Measurements from ENCODE around the gene COL4A2.
"Not testable (repeated sequence)": the region's sequence is repeated elsewhere in the genome, so short reads cannot be mapped to it uniquely, and the experiment has no call there.

COL4A2 gene

DNA sequence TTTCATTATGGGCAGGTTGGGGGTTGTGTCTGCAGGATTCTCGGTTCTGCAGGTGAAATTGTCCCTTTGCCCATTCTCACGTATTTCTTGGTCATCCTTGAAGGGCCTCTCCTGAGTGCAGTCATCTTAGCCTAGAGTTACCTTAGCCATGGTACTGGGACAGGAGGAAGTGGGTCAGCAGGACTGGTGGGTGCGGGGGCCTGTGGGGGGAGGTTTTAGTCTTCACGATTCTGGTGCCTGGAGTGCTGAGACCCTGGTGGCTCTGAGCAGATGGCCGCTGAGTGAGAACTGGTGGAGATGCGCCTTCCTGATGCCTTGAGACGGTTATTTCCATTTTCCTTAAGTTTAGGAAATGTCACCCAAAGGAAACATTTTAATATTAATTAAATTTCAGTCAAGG is 11.8 kb downstream of the COL4A2 start:
- Histone ChIP-seq H3K4me1 (peaks cover 15 to 26% (median 19%) of the 10 kb centered on the region in 10 experiments), H3K36me3 (no peaks in the 10 kb centered on the region), H3K9ac (no peak overlapping the region), H3K4me3 (no peak overlapping the region), H3K27me3 (peaks cover 0 to 11% (median 4%) of the 10 kb centered on the region in 11 experiments; a peak in 8 of 22 replicates), H4K20me1 (no peaks in the 10 kb centered on the region; a peak in 1 of 22 replicates), H3K4me2 (peak overlapping the region; percentile 29 to 92 (median 78); a peak in 17 of 22 replicates), H3K27ac (no peak overlapping the region), H3K9me3 (replicated peaks in 1 of 11) (peaks cover 0 to 14% (median 10%) of the 10 kb centered on the region in 11 experiments; a peak in 10 of 22 replicates)
- TF ChIP-seq Cebpa-rat (IDR thresholded peaks at IDR 0.05) = no peak

DNA sequence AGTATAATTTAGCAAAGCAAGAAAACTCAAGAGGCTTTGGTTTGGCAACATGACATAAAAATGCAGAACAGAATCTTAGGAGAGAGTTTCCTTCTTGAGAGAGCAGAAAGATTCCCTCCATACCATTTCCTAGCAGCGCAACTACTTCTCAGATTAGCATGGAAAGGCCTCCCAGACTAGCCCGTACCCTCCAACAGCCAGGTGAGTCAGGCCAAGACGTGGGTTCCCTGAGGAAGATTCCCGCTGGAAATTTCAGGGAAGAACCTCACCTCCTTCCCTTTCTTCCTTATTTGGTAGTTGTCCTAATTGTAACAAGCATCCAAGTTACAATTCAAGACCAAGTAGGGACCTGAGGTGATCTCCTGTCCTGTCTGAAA is 12.3 kb downstream of the COL4A2 start:
- Histone ChIP-seq H3K4me1 (peaks cover 15 to 26% (median 19%) of the 10 kb centered on the region in 10 experiments), H3K9me3 (replicated peaks in 1 of 11) (peaks cover 0 to 14% (median 10%) of the 10 kb centered on the region in 11 experiments; a peak in 10 of 22 replicates), H3K27me3 (peaks cover 0 to 7% (median 0%) of the 10 kb centered on the region in 11 experiments; a peak in 7 of 22 replicates), H3K36me3 (no peaks in the 10 kb centered on the region), H3K27ac (0 out of 22 replicates have a peak overlapping the region, but pooled peaks of 2 of the 11 experiments have one; percentile 9 to 11), H4K20me1 (no peaks in the 10 kb centered on the region; a peak in 1 of 22 replicates), H3K4me3 (peak overlapping the region in 2 of 10 experiments; percentile 40 to 42; a peak in 4 of 20 replicates), H3K9ac (no peak overlapping the region), H3K4me2 (peak overlapping the region; percentile 63 to 92 (median 78))
- no peak for TF ChIP-seq Cebpa-rat (IDR thresholded peaks at IDR 0.05)

DNA sequence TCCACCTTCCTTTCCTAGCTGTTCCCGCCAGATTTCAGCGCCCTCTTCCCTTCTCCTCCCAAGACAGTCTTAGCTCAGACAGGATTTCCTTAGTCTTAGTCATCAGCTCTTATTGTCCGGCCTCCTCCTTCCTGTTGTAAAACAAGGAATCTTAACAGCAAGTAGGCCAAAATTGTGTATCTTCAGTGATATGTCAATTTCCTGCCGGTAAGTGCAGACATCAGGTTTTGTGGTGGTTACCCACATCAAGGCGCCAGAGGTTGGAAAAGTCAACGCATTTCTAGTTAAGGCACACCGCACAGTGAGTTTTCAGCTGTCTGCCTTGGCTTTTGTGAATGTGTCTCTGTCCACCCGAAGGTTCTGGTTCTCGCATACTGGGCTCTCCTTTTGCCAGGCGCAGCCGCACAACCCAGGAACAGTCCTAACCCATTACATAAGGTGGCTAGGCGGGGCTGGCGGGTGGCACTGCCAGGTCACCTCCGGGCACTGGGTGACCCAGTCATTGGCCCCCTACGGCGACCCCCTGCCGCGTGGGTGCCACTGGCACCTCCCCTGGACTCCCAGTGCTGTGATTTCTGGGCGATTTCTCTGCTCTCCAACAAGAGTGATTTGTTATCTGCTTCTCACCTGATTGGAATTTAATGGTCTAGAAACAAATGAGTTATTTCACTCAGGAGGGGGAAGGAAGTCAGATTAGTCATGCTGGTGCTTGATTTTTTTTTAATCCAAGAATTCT is 12.9 kb downstream of the COL4A2 start:
- peak overlapping the region in 2 of 10 experiments; percentile 40 to 42; a peak in 4 of 20 replicates for H3K4me3 ChIP-seq
- H4K20me1 ChIP-seq = no peaks in the 10 kb centered on the region; a peak in 1 of 22 replicates
- no peak overlapping the region for H3K9ac ChIP-seq
- H3K9me3 ChIP-seq (replicated peaks in 1 of 11) = peaks cover 0 to 14% (median 10%) of the 10 kb centered on the region in 11 experiments; a peak in 10 of 22 replicates
- peaks cover 15 to 26% (median 19%) of the 10 kb centered on the region in 10 experiments for H3K4me1 ChIP-seq
- no peaks in the 10 kb centered on the region for H3K36me3 ChIP-seq
- peak overlapping the region; percentile 63 to 92 (median 78) for H3K4me2 ChIP-seq
- TF ChIP-seq Cebpa-rat (IDR thresholded peaks at IDR 0.05) = no peak
- H3K27me3 ChIP-seq = peaks cover 0 to 2% (median 0%) of the 10 kb centered on the region in 11 experiments; a peak in 1 of 22 replicates
- H3K27ac ChIP-seq = peak overlapping the region in 2 of 11 experiments; percentile 9 to 11; a peak in 2 of 22 replicates

DNA sequence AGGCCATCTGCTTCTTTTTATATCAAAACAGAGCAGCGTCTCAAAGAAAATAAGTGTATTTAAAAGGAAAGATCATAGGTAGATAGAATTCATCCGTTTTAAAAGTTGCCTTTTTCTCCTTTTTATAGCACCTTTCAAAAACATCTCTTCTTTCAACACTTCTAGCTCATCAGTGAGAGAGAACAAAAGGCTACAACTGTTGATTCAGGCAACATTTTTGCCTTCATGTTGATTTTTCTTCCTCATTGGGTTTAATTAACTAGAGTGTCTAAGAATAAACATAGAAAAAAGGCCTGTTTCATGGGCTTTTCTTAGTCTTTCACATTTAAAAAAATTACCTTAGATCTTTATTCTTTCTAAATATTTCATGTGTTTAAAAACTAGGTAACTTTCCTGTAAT is 13.6 kb downstream of the COL4A2 start:
- Histone ChIP-seq H3K9me3 (replicated peaks in 1 of 11) (peaks cover 0 to 14% (median 10%) of the 10 kb centered on the region in 11 experiments; a peak in 10 of 22 replicates), H3K4me2 (peak overlapping the region; percentile 63 to 92 (median 78); a peak in 19 of 22 replicates), H3K27ac (no peak overlapping the region), H3K4me3 (no peak overlapping the region; a peak in 1 of 20 replicates), H3K9ac (no peak overlapping the region), H4K20me1 (no peaks in the 10 kb centered on the region; a peak in 1 of 22 replicates), H3K4me1 (peaks cover 15 to 26% (median 19%) of the 10 kb centered on the region in 10 experiments), H3K36me3 (no peaks in the 10 kb centered on the region), H3K27me3 (no peaks in the 10 kb centered on the region)
- TF ChIP-seq Cebpa-rat (IDR thresholded peaks at IDR 0.05) = no peak

DNA sequence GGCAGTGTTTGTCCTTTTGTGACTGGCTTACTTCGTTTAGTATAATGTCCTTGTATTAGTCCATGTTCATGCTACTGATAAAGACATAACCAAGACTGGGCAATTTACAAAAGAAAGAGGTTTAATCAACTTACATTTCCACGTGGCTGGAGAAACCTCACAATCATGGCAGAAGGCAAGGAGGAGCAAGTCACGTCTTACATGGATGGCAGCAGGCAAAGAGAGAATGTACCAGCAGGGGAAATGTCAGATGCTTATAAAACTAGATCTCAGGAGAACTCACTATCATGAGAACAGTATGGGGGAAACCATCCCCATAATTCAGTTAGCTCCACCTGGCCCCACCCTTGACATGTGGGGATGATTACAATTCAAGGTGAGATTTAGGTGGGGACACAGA is 14.5 kb downstream of the COL4A2 start:
- not testable (repeated sequence) for H3K4me3 ChIP-seq, H3K27me3 ChIP-seq, H3K27ac ChIP-seq, H4K20me1 ChIP-seq, H3K9ac ChIP-seq, H3K36me3 ChIP-seq, H3K4me2 ChIP-seq
- Histone ChIP-seq H3K4me1 (peaks cover 15 to 26% (median 20%) of the 10 kb centered on the region in 10 experiments), H3K9me3 (replicated peaks in 1 of 11) (peaks cover 0 to 14% (median 10%) of the 10 kb centered on the region in 11 experiments; a peak in 10 of 22 replicates)

DNA sequence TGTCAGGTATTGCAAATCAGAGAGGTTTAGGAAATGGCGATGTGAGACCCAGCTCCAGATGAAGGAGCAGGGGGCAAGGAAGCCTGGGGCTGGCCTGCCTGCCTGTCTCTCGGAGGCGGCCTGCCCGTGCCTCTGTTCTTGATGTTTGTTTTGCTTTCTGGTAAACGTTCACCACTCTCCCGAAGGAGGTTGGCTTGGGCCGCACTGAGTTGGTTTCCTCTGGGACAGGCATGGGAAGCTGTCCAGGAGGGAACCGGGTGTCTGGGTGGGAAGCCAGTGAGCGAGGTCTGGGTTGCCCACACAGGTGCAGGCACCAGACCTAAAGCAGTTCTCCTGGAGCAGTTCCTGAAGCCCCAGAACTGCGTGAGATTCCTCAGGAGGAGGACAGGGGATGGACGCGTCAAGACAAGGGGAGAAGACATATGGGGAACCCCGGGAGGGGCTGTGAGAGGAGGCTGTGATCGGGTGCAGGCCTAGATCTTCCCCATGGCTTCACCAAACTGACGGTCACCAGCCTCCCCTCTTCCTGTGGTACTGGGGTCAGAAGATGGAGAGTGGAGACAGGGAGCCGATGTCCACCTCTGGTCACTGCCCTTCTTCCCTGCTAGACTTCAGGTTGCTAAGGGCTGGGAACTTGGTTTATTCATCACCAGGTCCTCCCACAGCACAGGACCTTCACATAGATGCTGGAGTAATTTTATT is 15.2 kb downstream of the COL4A2 start:
- Histone ChIP-seq H3K4me2 (no peak overlapping the region), H3K36me3 (no peaks in the 10 kb centered on the region), H3K4me1 (peaks cover 15 to 26% (median 20%) of the 10 kb centered on the region in 10 experiments), H3K4me3 (no peak overlapping the region), H4K20me1 (no peaks in the 10 kb centered on the region; a peak in 1 of 22 replicates), H3K9ac (no peak overlapping the region), H3K27me3 (no peaks in the 10 kb centered on the region), H3K9me3 (replicated peaks in 1 of 11) (peaks cover 0 to 14% (median 10%) of the 10 kb centered on the region in 11 experiments; a peak in 10 of 22 replicates), H3K27ac (no peak overlapping the region)
- no peak for TF ChIP-seq Cebpa-rat (IDR thresholded peaks at IDR 0.05)

DNA sequence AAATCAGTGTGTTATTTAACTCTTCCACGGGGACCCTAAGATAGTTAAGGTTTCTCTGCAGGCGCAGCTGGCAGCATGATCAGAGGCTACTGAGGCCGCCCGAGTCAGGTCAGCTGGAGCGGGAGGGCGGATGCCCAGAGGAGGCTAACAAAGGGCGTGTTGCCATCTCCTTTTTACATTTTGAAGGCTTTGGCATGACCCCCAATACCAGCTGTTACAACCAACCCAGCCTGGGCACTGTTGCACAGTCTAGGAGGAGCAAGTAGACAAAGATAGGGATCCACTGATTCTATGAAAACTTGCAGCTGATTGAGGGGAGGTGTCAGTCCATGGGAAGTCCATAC is 15.7 kb downstream of the COL4A2 start:
- Histone ChIP-seq H3K4me1 (peaks cover 15 to 26% (median 20%) of the 10 kb centered on the region in 10 experiments), H3K9ac (no peak overlapping the region), H3K4me3 (no peak overlapping the region), H3K36me3 (no peaks in the 10 kb centered on the region), H3K27ac (no peak overlapping the region), H3K4me2 (no peak overlapping the region), H3K9me3 (replicated peaks in 1 of 11) (peaks cover 0 to 14% (median 10%) of the 10 kb centered on the region in 11 experiments; a peak in 10 of 22 replicates), H4K20me1 (no peaks in the 10 kb centered on the region; a peak in 1 of 22 replicates), H3K27me3 (no peaks in the 10 kb centered on the region)
- no peak for TF ChIP-seq Cebpa-rat (IDR thresholded peaks at IDR 0.05)

DNA sequence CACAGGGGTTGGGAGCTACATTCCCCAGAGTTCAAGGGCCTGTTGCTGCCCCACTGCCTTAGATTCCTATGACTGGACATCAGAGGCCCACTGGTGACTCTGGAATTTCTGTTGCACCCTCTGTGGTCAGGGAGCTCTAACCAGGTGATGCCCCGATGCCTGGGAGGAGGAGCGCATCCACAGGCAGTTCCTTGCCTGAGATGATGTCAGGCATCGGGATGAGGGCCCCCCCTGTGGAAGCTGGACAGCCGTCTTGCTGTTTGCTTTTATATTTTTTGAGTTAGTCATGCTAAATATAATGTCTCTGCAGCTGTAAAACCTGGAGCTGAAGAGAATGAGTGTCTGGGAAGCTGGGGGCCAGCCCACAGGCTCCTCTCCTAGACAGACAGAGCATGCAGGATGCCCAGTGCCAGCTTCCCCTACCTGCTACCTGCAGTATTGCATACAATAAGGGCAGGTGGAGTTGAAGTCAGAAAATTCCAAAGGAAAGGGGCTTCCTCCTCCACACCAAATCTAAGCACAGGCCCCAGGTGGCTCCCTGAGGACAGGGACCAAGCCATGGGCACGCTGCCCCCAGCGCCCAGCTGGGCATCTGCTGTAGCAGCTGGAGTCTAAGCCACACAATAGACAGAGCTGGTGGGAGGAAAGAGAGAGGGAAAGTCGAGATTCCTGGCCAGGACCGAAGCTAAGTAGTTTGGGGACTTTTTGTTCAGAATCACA is 16.2 kb downstream of the COL4A2 start:
- no peaks in the 10 kb centered on the region for H3K27me3 ChIP-seq
- H4K20me1 ChIP-seq = no peaks in the 10 kb centered on the region
- no peak overlapping the region for H3K4me3 ChIP-seq
- H3K4me1 ChIP-seq = peaks cover 15 to 26% (median 20%) of the 10 kb centered on the region in 10 experiments
- no peak overlapping the region for H3K27ac ChIP-seq
- TF ChIP-seq Cebpa-rat (IDR thresholded peaks at IDR 0.05) = no peak
- H3K36me3 ChIP-seq = no peaks in the 10 kb centered on the region
- H3K4me2 ChIP-seq = no peak overlapping the region
- H3K9ac ChIP-seq = no peak overlapping the region
- H3K9me3 ChIP-seq (replicated peaks in 1 of 11) = peaks cover 0 to 14% (median 10%) of the 10 kb centered on the region in 11 experiments; a peak in 10 of 22 replicates
